Activated CD8-positive, alpha-beta memory T cell treated with anti-CD3 and anti-CD28 coated beads, Interleukin-2, amount 50 U/mL, for 4 hours (primary cell): ENCODE results near the gene NRG2.

Experiments
- DNase-seq: peaks from one replicate; pipeline ENCODE4 v3.0.0-alpha.2; 2020

Gene NRG2

DNA sequence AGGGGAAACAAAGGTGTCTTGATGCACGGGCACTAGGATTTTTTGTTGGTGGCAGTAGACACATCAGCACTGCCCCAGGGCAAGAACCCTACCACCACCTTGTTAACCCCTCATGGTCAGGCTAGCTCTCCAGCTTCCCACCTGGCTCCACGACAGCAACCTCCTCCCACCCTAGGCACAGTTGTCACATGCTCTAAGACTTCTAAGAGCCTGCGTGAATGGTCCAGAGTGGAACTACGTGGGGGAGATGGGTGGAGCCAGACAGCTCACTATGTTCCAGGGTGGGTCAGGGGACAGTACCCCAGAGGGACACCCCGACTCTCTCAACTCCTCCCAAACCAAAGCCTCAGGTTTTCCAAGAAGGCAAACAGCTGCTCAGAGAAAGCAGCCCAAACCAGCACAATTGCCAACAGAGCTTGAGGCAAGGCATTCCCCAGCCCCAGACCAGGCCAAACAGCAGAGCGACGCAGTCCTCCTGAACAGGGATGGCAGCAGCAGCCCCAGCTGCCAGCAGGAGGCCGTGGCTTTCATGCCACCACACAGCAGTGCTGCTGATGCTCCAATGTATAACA, 78.0 kb downstream of the NRG2 start:
- DNase-seq = no peak

- DNase-seq = no peak
Observed at GRCh38 chr5:139964266-139964993, 78.7 kb downstream of the NRG2 start.

DNA sequence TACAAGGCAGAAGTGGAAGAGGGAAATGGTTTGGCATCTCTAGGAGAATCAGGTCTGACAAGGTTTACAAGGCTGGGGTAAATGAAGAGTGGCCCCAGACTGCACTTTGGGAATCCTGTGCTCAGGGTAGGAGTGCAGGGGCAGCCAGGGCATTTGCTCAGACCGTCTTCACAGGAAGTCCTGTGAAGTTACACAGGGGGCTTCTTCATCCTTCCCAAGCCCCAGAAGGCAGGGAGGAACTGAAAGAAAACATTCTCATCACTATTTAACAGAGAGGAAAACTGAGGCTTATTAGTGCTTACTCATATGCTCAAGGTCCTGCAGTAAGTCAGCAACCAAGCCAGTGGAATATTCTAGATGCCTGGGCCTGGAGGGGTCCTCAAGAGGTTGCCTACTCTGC, 80.7 kb downstream of the NRG2 start:
- DNase-seq = no peak

DNA sequence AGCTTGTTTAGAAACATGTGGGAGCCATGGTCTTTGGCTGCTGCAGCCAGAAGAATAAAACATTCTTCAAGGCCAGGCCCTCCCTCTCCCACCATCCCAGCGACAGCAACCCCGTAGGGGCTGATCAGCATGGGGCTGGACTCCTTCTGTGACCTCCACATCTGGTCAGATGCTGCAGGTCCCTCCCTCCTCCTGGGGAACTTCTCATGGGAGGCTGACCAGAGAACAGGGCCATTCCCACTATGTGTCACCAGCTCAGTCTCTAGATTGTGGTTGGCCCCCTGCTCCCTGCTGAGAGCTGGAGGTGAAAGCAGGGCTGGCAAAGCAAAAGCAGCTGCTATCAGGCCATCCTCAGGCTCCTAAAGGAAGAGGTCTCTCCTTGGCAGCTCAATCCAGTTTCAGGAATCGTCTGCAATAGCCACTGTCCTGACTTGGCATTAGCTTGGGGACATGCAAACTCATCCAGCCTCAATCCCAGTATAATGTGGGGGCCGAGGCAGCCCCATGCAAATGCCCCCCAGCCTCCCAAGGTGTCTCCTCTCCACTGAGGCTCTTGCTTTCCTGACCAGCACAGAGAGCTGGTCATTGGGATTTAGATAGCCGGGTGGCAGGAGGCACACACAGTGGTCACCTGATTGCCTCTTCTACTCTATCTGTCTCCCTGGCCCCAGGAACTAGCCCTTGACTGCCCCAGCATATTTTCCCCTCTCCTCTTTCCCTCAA, 81.5 kb downstream of the NRG2 start:
- DNase-seq = no peak

DNA sequence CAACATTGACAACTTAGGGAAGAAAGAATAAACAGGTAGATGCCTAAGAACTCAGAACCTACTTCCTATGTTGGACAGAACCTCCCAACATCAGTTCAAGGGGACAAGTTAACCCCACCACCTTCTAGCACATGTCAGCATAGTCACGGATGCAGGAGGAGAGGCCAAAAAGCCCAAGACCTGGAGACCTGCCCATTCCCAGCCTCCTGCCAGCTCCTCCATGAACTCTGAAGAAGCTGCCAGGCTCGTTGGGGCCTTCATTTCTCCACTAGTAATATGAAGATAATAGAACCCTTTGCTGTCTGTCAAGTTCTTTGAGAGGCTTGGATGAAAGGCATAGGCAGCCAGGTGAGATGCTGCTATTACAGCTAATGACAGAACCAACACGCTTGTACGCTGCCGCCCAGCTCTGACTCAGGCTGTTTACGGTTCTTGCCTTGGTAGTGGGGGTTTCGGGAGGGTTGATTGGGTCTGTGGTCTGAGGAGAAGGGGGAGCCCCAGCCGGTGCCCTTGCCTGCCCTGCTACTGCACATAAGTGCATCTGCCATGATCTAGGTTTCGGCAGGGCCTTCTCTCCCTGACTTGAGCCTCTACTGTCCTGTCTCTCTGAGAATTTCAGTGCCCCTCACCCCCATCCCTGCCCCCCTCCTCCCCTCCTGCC, 82.2 kb downstream of the NRG2 start:
- no peak for DNase-seq

DNA sequence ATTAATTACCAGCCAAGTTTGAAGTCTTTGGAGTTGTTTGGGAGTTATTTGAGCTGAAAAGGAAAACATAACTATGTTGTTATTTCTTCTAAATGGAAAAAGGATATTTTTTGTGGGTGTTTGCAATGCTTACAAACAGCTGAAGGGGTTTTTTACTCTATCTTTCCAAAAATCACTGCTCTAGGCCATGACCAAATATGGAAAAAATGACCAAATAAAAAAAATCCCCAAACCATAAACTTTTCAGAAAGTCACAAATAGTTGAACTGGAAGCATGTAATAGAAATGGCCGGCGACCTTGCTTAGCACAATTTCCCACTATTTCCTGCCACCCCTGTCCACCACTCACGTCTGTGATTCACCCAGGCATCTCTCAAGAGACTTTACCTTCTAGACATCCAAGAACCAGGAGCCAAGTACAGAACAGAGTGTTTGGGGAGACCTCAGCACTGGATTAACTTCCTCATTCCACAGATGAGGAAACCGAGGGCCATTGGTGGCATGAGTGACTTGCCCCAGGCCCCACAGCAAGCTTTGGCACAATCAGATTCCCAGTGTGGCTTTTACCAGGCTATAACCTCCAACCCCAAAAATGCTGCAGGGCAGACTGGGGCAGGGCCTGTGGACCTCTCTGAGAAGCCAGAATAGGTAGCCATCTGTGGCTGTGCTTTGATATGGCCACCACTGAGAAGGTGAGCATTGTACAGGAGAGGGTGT, 84.5 kb downstream of the NRG2 start:
- DNase-seq = no peak

- DNase-seq = no peak
Observed at GRCh38 chr5:139956342-139956741, 86.8 kb downstream of the NRG2 start.

- no peak for DNase-seq
Observed at GRCh38 chr5:139955616-139956273, 87.4 kb downstream of the NRG2 start.

GRCh38 chr5:139955053-139955605, 88.0 kb downstream of the NRG2 start:
- DNase-seq = no peak

DNA sequence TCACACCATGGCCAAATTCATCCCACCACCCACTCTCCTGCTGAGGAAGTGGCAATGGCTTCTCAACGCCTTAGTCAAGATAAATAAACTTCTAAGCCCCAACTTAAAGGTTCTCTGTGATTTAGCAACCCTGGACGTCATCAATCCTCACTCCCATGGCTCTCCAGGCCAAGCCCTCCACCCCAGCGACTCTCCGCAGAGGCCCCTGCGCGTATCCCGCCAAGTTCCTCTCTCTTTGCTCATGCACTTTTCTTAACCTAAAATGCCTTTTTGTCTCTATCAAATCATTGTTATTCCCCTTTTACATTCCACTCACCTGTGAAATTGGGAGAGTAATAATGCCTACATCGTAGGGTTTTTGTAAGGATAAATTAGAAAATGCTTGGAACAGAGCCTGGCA, 88.6 kb downstream of the NRG2 start:
- DNase-seq = no peak

DNA sequence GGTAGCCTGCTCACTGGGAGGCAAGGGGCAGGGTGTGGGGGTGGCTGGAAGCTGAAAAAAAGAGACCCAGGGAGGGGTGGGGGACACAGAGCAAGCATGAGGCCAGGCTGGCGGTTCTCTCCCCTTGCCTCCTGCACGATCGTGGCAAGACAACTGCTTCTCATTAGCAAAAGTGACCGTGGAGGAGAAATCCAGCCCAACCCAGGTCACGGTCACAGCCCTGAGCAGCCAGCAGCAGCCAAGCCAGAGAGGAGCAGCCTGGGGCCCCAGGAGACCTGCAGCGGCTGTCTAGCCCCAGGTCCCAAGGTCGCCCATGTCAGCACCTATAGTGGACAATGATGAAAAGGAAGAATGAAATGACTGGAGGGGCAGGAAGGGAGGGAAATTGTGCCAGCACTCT, 89.1 kb downstream of the NRG2 start:
- DNase-seq = no peak

DNA sequence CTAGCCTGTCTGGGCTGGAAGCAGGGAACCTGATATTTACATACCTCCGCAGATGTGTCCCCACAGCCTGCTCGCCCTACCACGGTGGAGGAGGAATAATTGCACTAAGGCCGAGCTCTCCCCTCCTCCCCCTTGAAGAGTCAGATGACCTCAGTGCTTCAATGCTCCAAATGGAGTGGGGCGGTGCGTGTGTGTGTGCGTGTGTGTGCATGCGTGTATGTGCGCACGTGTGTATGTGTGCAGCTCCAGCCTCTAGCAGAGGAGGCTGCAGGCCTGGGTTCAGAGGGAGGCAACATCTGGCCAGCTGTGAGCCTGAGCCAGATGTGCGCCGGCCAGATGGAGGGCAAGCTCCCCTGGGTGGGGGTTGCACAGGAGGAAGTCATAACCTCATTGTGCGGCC, 90.5 kb downstream of the NRG2 start:
- DNase-seq = no peak

- DNase-seq = no peak
Observed at GRCh38 chr5:139951983-139952382, 91.1 kb downstream of the NRG2 start.

- no peak for DNase-seq
Observed at GRCh38 chr5:139951296-139951924, 91.7 kb downstream of the NRG2 start.

GRCh38 chr5:139950436-139950835, 92.7 kb downstream of the NRG2 start:
- DNase-seq = no peak

DNA sequence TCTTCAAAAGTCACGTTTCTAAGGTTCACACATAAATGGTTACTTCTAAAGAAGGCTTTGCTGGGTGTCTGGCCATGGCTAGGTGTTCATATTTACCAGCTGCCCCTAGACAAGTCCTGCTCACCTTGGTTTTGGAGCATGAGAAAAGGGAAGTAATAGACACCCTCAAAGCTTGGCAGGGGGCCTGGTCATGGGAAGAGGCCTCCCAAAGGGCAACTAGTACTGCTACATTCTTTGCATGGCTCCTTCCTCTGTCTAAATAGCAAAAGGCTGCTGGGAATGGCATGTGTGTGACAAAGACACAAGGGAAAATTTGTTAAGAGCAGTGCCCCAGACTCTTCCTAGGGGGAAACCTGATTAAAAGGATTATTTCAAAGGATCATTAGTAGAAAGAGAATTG, 93.4 kb downstream of the NRG2 start:
- DNase-seq = no peak

DNA sequence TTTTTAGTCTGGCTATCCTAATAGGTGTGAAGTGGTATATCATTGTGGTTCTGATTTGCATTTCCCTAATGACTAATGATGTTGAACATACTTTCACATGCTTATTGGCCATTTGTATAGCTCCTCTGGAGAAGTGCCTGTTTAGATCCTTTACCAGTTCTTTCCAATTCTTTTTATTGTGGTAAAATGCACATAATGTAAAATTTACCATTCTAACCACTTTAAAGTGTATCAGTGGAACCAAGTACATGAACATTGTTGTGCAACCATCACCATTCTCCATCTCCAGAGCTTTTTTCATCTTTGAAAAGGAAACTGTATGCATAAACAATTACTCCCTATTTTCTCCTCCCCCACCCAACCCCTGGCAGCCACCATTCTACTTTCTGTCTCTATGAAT, 95.4 kb downstream of the NRG2 start:
- no peak for DNase-seq

DNA sequence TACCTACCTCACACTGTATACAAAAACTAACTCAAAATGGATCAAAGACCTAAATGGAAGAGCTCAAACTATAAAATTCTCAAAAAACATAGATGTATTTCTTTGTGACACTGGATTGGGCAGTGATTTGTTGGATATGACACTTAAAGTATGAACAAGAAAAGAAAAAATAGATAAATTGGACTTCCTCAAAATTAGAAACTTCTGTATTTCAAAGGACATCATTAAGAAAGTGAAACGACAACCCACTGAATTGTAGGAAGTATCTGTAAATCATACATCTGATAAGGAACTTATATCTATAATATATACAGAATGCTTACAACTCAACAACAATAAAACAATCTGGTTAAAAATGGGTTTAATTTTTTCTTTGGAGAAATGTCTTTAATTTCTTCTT, 96.7 kb downstream of the NRG2 start:
- DNase-seq = no peak

DNA sequence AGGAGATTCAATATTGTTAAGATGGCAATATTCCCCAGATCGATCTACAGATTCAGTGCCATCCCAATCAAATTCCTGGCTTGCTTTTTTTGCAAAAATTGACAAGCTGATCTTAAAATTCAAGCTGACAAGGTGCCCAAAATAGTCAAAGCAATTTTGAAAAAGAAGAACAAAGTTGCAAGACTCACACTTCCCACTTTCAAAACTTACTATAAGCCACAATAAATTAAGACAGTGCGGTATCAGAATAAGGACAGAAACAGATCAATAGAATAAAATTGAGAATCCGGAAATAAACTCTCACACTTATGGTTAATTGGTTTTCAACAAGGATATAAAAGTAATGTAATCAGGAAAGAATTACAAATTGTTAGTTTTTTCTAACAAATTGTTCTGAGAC, 97.1 kb downstream of the NRG2 start:
- no peak for DNase-seq

GRCh38 chr5:139942243-139942642, 100.9 kb downstream of the NRG2 start:
- no peak for DNase-seq

DNA sequence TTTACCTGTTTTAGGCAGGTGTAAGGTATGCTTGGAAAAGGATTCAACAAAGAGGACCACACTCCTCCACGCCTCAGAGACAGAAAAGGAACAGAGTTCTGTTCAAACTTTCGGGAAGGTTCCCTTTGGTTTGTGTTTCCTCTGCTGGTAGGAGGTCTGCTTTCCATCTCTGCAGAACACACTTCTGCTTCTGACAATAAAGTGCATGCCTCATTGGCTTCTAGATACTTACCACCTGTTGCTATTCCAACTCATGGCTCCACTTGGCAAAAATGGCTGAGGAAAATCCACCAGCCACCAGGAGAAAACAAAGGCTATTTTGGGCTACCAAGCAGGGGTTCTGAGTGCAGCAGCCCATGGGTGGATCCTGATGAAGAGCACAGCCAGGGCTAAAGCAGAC, 112.7 kb downstream of the NRG2 start:
- DNase-seq = no peak
